GM23338 (cell line): ENCODE measurements around the gene EFHD2. TPM values are rescaled to one million over a fixed set of nuclear protein-coding genes. Genes with fewer than 3 reads are reported as not detected.

ENCODE experiments used
- ATAC-seq: fragments of 200-7000 bp; cut with Tn5 transposase; 3 replicates; pipeline ENCODE4 v1.9.1; 2020
- DNase-seq: peaks from one replicate; pipeline ENCODE4 v3.0.0-alpha.2; 2015; ENCODE audit warnings: low spot score
- H2AFZ ChIP-seq: fragments of 200-600 bp; sonication (generic); 2 replicates; pipeline ENCODE4 v1.8.0; 2016; ENCODE audit warnings: antibody characterized with exemption, mild to moderate bottlenecking, moderate library complexity
- H3F3A ChIP-seq: fragments of 200-600 bp; sonication (generic); replicated peaks from 2 replicates; pipeline ENCODE4 v1.8.0; 2017; ENCODE audit warnings: antibody characterized with exemption, mixed run types, low read depth
- H3K27ac ChIP-seq: fragments of 200-600 bp; sonication (generic); 2 replicates; pipeline ENCODE4 v1.6.1; 2016; ENCODE audit warnings: low read depth
- H3K27me3 ChIP-seq: fragments of 200-600 bp; sonication (generic); 2 replicates; pipeline ENCODE4 v1.8.0; 2016; ENCODE audit warnings: mild to moderate bottlenecking, mixed run types, moderate library complexity; ENCODE audit not compliant: insufficient read depth
- H3K36me3 ChIP-seq: fragments of 200-600 bp; sonication (generic); 2 replicates; pipeline ENCODE4 v1.8.0; 2016; ENCODE audit warnings: mild to moderate bottlenecking; ENCODE audit not compliant: insufficient read depth
- H3K4me1 ChIP-seq: fragments of 200-600 bp; sonication (generic); 2 replicates; pipeline ENCODE4 v1.8.0; 2016; ENCODE audit warnings: mild to moderate bottlenecking, moderate library complexity; ENCODE audit not compliant: insufficient read depth
- H3K4me2 ChIP-seq: fragments of 200-600 bp; sonication (generic); 2 replicates; pipeline ENCODE4 v1.7.1; 2017; ENCODE audit warnings: mixed run types
- H3K4me3 ChIP-seq: fragments of 200-600 bp; sonication (generic); 2 replicates; pipeline ENCODE4 v1.6.1; 2016; ENCODE audit warnings: mixed run types
- H3K79me2 ChIP-seq: fragments of 200-600 bp; sonication (generic); replicated peaks from 2 replicates; pipeline ENCODE4 v1.8.0; 2017; ENCODE audit warnings: mild to moderate bottlenecking; ENCODE audit not compliant: insufficient read depth
- H3K9me2 ChIP-seq: fragments of 200-600 bp; sonication (generic); 2 replicates; pipeline ENCODE4 v1.8.0; 2017; ENCODE audit not compliant: insufficient read depth
- H4K20me1 ChIP-seq: fragments of 200-600 bp; sonication (generic); replicated peaks from 2 replicates; pipeline ENCODE4 v1.8.0; 2017; ENCODE audit warnings: mild to moderate bottlenecking; ENCODE audit not compliant: insufficient read depth
- H3K27ac Mint-ChIP-seq: 2 replicates; pipeline ENCODE4 v1.8.0; 2020; ENCODE audit warnings: inconsistent platforms, mild to moderate bottlenecking, moderate library complexity, mixed read lengths
- H3K27me3 Mint-ChIP-seq: 3 replicates; pipeline ENCODE4 v1.8.0; 2022; ENCODE audit warnings: low read depth, mild to moderate bottlenecking, moderate library complexity, mixed read lengths, inconsistent platforms; ENCODE audit not compliant: insufficient read depth, poor library complexity
- H3K36me3 Mint-ChIP-seq: 3 replicates; pipeline ENCODE4 v1.8.0; 2021; ENCODE audit warnings: low read depth, mild to moderate bottlenecking, inconsistent platforms, moderate library complexity, mixed read lengths
- H3K4me1 Mint-ChIP-seq: 3 replicates; pipeline ENCODE4 v1.8.0; 2020; ENCODE audit warnings: mild to moderate bottlenecking, inconsistent platforms, mixed read lengths
- H3K4me3 Mint-ChIP-seq: 3 replicates; pipeline ENCODE4 v1.8.0; 2021; ENCODE audit warnings: moderate library complexity, mild to moderate bottlenecking, inconsistent platforms, mixed read lengths
- H3K9me3 Mint-ChIP-seq: 3 replicates; pipeline ENCODE4 v1.8.0; 2020; ENCODE audit warnings: moderate library complexity, mild to moderate bottlenecking, inconsistent platforms, mixed read lengths
- CREB1 ChIP-seq: fragments of 250-450 bp; sonication (Bioruptor Pico); IDR thresholded peaks from 2 replicates; pipeline ENCODE4 v1.5.0; 2020; ENCODE audit warnings: low read depth, mild to moderate bottlenecking, moderate library complexity
- CTCF ChIP-seq, 2 experiments: fragments of 200-600 bp in 1 of 2; sonication (generic) in 1 of 2; conservative IDR thresholded peaks; 2 replicates each; pipeline versions ENCODE4 v1.5.1 to v1.6.1; 2016 to 2017; ENCODE audit warnings: antibody characterized with exemption in 2 of 2, low read depth in 2 of 2, mild to moderate bottlenecking in 2 of 2, moderate library complexity in 1 of 2
- ETS1 ChIP-seq: IDR thresholded peaks from 2 replicates; pipeline ENCODE4 v1.6.1; 2016; ENCODE audit warnings: antibody characterized with exemption
- EZH2 ChIP-seq: fragments of 200-600 bp; sonication (generic); IDR thresholded peaks from one replicate; pipeline ENCODE4 v1.8.0; 2017; ENCODE audit warnings: antibody characterized with exemption, mild to moderate bottlenecking, low read depth; ENCODE audit not compliant: unreplicated experiment
- EZH2phosphoT487 ChIP-seq: fragments of 200-600 bp; sonication (generic); IDR thresholded peaks from one replicate; pipeline ENCODE4 v1.8.1; 2018; ENCODE audit warnings: antibody characterized with exemption; ENCODE audit not compliant: unreplicated experiment
- JUNB ChIP-seq: IDR thresholded peaks from one replicate; pipeline ENCODE4 v1.6.1; 2016; ENCODE audit warnings: antibody characterized with exemption; ENCODE audit not compliant: unreplicated experiment
- NANOG ChIP-seq: IDR thresholded peaks from 2 replicates; pipeline ENCODE4 v1.6.1; 2016; ENCODE audit warnings: antibody characterized with exemption, borderline replicate concordance
- POLR2AphosphoS5 ChIP-seq: IDR thresholded peaks from 2 replicates; pipeline ENCODE4 v1.6.1; 2016; ENCODE audit warnings: antibody characterized with exemption, low read depth
- REST ChIP-seq: IDR thresholded peaks from one replicate; pipeline ENCODE4 v1.6.1; 2018; ENCODE audit warnings: antibody characterized with exemption; ENCODE audit not compliant: unreplicated experiment
- STAT1 ChIP-seq: IDR thresholded peaks from one replicate; pipeline ENCODE4 v1.6.1; 2016; ENCODE audit warnings: antibody characterized with exemption; ENCODE audit not compliant: unreplicated experiment
- ZNF114 ChIP-seq: fragments of 250-450 bp; sonication (Bioruptor Pico); IDR thresholded peaks from 2 replicates; pipeline ENCODE4 v1.5.0; 2020; ENCODE audit warnings: mild to moderate bottlenecking, moderate library complexity
- ZNF331 ChIP-seq: fragments of 250-450 bp; sonication (Bioruptor Pico); IDR thresholded peaks from 2 replicates; pipeline ENCODE4 v1.5.0; 2020; ENCODE audit warnings: low read depth, mild to moderate bottlenecking, moderate library complexity
- ZNF462 ChIP-seq: fragments of 250-450 bp; sonication (Bioruptor Pico); IDR thresholded peaks from 2 replicates; pipeline ENCODE4 v1.5.0; 2020; ENCODE audit warnings: mild to moderate bottlenecking, moderate library complexity
- polyA plus RNA-seq: library from polyadenylated mRNA; unstranded; fragments of >200 nt; fragmentation: Nextera tagmentation; extraction: Ambion mirVana; gene quantifications from 2 replicates; pipeline ENCODE4 v1.2.1, GENCODE V29; 2016
- total RNA-seq: library from RNA; depleted of rRNA; stranded (reverse); fragments of >200 nt; shearing (Covaris generic); gene quantifications from 2 replicates; pipeline ENCODE4 v1.2.3, GENCODE V29; 2014

The EFHD2 gene
- total and polyA plus RNA-seq, 2 experiments from 2014 or later, result 22.8 to 23.7 TPM

GRCh38 chr1:15411593-15412137, 2.0 kb downstream of the EFHD2 start:
- H3K4me1 ChIP-seq, result peaks cover 10% of the 10 kb centered on the region
- H3K9me2 ChIP-seq, result no peaks in the 10 kb centered on the region
- no peaks in the 10 kb centered on the region for H3K79me2 ChIP-seq
- TF ChIP-seq ETS1 (no peak), ZNF331 (CRISPR knock-in tag) (no peak), EZH2phosphoT487 (no peak), ZNF114 (CRISPR knock-in tag) (no peak), CTCF (conservative IDR thresholded peaks at IDR 0.05; ENCODE audit: low read depth in 2 of 2) (no peak), STAT1 (no peak), EZH2 (no peak), POLR2AphosphoS5 (no peak), NANOG (no peak), JUNB (no peak), CREB1 (CRISPR knock-in tag) (no peak), ZNF462 (CRISPR knock-in tag) (no peak), REST (no peak)
- no peak overlapping the region for H3K4me2 ChIP-seq
- ATAC-seq, result no peak
- Mint-ChIP-seq H3K27ac (no peak overlapping the region), H3K4me3 (peak overlapping the region; percentile 44), H3K9me3 (no peaks in the 10 kb centered on the region; the same call in 2 of the 3 replicates), H3K4me1 (peaks cover 25% of the 10 kb centered on the region), H3K27me3 (peaks cover 25% of the 10 kb centered on the region), H3K36me3 (no peaks in the 10 kb centered on the region)
- H3K27me3 ChIP-seq, result peaks cover 24% of the 10 kb centered on the region
- H4K20me1 ChIP-seq, result no peaks in the 10 kb centered on the region
- H3F3A ChIP-seq, result no peaks in the 10 kb centered on the region
- DNase-seq, result no peak
- no peak overlapping the region for H2AFZ ChIP-seq
- no peak overlapping the region for H3K4me3 ChIP-seq
- H3K27ac ChIP-seq, result no peak overlapping the region
- H3K36me3 ChIP-seq, result no peaks in the 10 kb centered on the region
